ENCODE measurements around the gene ACVR2B.

- TF ChIP-seq, protein P1, sequence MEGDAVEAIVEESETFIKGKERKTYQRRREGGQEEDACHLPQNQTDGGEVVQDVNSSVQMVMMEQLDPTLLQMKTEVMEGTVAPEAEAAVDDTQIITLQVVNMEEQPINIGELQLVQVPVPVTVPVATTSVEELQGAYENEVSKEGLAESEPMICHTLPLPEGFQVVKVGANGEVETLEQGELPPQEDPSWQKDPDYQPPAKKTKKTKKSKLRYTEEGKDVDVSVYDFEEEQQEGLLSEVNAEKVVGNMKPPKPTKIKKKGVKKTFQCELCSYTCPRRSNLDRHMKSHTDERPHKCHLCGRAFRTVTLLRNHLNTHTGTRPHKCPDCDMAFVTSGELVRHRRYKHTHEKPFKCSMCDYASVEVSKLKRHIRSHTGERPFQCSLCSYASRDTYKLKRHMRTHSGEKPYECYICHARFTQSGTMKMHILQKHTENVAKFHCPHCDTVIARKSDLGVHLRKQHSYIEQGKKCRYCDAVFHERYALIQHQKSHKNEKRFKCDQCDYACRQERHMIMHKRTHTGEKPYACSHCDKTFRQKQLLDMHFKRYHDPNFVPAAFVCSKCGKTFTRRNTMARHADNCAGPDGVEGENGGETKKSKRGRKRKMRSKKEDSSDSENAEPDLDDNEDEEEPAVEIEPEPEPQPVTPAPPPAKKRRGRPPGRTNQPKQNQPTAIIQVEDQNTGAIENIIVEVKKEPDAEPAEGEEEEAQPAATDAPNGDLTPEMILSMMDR (conservative IDR thresholded peaks at IDR 0.05 in 1 of 2, IDR thresholded peaks at IDR 0.05 in 1 of 2; ENCODE audit: extremely low read depth in 1 of 2, insufficient read depth in 1 of 2, low read depth in 1 of 2, low read length in 2 of 2) = no peak
- TF ChIP-seq EZH2 (IDR thresholded peaks at IDR 0.05; ENCODE audit: borderline replicate concordance, low read length) = no peak
Observed at GRCh38 chr3:38454178-38454883, 641 bp downstream of the ACVR2B start.

Data from mammary epithelial cell (primary cell).